ENCODE results near the gene SPDEF.
A peak's percentile ranks its signal among the peaks of the same experiment; 100 is the strongest.

SPDEF gene

GRCh38 chr6:34544776-34545471, 11.2 kb downstream of the SPDEF start:
- Histone ChIP-seq H2BK120ac (ENCODE audit: low read depth, low read length) (no peak overlapping the region), H3K9me3 (ENCODE audit: control insufficient read depth, low read length) (no peaks in the 10 kb centered on the region), H3K18ac (ENCODE audit: low read depth in 1 of 2, low read length in 2 of 2) (no peak overlapping the region), H3K9ac (ENCODE audit: low read length) (no peak overlapping the region), H3K4me3 (ENCODE audit: insufficient read depth in 1 of 2, low read depth in 1 of 2, low read length in 2 of 2) (no peak overlapping the region), H2AFZ (ENCODE audit: low read depth, low read length) (no peak overlapping the region), H2BK5ac (ENCODE audit: low read depth, low read length, poor library complexity, severe bottlenecking) (no peak overlapping the region), H2BK15ac (ENCODE audit: low read depth, poor library complexity, severe bottlenecking) (peak overlapping the region; percentile 2), H2AK5ac (ENCODE audit: low read length, severe bottlenecking) (no peak overlapping the region), H3K4ac (ENCODE audit: low read depth in 1 of 2, low read length in 2 of 2) (no peak overlapping the region), H3K36me3 (ENCODE audit: control insufficient read depth in 1 of 2, insufficient read depth in 2 of 2, low read depth in 1 of 2, low read length in 2 of 2) (no peaks in the 10 kb centered on the region), H3K4me1 (ENCODE audit: control insufficient read depth, insufficient read depth, low read depth, low read length) (peaks cover 28% of the 10 kb centered on the region), H3K79me1 (replicated peaks; ENCODE audit: low read length, poor library complexity, severe bottlenecking) (no peaks in the 10 kb centered on the region), H2BK12ac (ENCODE audit: low read length in 2 of 2) (no peak overlapping the region), H3K14ac (ENCODE audit: low read length in 2 of 2) (no peak overlapping the region), H3K27ac (ENCODE audit: low read length, poor library complexity, severe bottlenecking) (no peak overlapping the region), H3K4me2 (ENCODE audit: low read length, poor library complexity, severe bottlenecking) (no peak overlapping the region), H4K8ac (ENCODE audit: low read length) (no peak overlapping the region), H3K27me3 (ENCODE audit: control insufficient read depth in 1 of 2, insufficient read depth in 1 of 2, low read length in 2 of 2) (peaks cover 0 to 29% of the 10 kb centered on the region in 2 experiments), H4K91ac (ENCODE audit: low read length) (no peak overlapping the region), H3K23ac (ENCODE audit: low read length in 2 of 2) (no peak overlapping the region)
- DNase-seq = no peak
- WGBS = 86% methylated on average over 13 of the region's 13 CpGs

GRCh38 chr6:34544052-34544604, 12.0 kb downstream of the SPDEF start:
- no peaks in the 10 kb centered on the region for H3K9me3 ChIP-seq (ENCODE audit: control insufficient read depth, low read length)
- H2BK12ac ChIP-seq (ENCODE audit: low read length in 2 of 2) = no peak overlapping the region
- H4K8ac ChIP-seq (ENCODE audit: low read length) = no peak overlapping the region
- no peak overlapping the region for H3K4ac ChIP-seq (ENCODE audit: low read depth in 1 of 2, low read length in 2 of 2)
- no peak overlapping the region for H3K4me3 ChIP-seq (ENCODE audit: insufficient read depth in 1 of 2, low read depth in 1 of 2, low read length in 2 of 2)
- H3K23ac ChIP-seq (ENCODE audit: low read length in 2 of 2) = no peak overlapping the region
- peak overlapping the region; percentile 2 for H2BK15ac ChIP-seq (ENCODE audit: low read depth, poor library complexity, severe bottlenecking)
- peaks cover 0 to 29% of the 10 kb centered on the region in 2 experiments for H3K27me3 ChIP-seq (ENCODE audit: control insufficient read depth in 1 of 2, insufficient read depth in 1 of 2, low read length in 2 of 2)
- peak overlapping the region; percentile 11 for H4K91ac ChIP-seq (ENCODE audit: low read length)
- H3K4me2 ChIP-seq (ENCODE audit: low read length, poor library complexity, severe bottlenecking) = no peak overlapping the region
- H3K14ac ChIP-seq (ENCODE audit: low read length in 2 of 2) = peak overlapping the region in 1 of 2 experiments; percentile 5
- no peak overlapping the region for H2AK5ac ChIP-seq (ENCODE audit: low read length, severe bottlenecking)
- H2BK5ac ChIP-seq (ENCODE audit: low read depth, low read length, poor library complexity, severe bottlenecking) = no peak overlapping the region
- no peak for DNase-seq
- H3K4me1 ChIP-seq (ENCODE audit: control insufficient read depth, insufficient read depth, low read depth, low read length) = peaks cover 28% of the 10 kb centered on the region
- 98% methylated on average over 27 of the region's 27 CpGs for WGBS
- H3K36me3 ChIP-seq (ENCODE audit: control insufficient read depth in 1 of 2, insufficient read depth in 2 of 2, low read depth in 1 of 2, low read length in 2 of 2) = no peaks in the 10 kb centered on the region
- H3K79me1 ChIP-seq (replicated peaks; ENCODE audit: low read length, poor library complexity, severe bottlenecking) = no peaks in the 10 kb centered on the region
- no peak overlapping the region for H3K18ac ChIP-seq (ENCODE audit: low read depth in 1 of 2, low read length in 2 of 2)
- H3K27ac ChIP-seq (ENCODE audit: low read length, poor library complexity, severe bottlenecking) = no peak overlapping the region
- no peak overlapping the region for H2BK120ac ChIP-seq (ENCODE audit: low read depth, low read length)
- H2AFZ ChIP-seq (ENCODE audit: low read depth, low read length) = no peak overlapping the region
- H3K9ac ChIP-seq (ENCODE audit: low read length) = no peak overlapping the region

- Histone ChIP-seq H2AK5ac (ENCODE audit: low read length, severe bottlenecking) (no peak overlapping the region), H3K4ac (ENCODE audit: low read depth in 1 of 2, low read length in 2 of 2) (no peak overlapping the region), H3K4me1 (ENCODE audit: control insufficient read depth, insufficient read depth, low read depth, low read length) (peaks cover 28% of the 10 kb centered on the region), H3K27ac (ENCODE audit: low read length, poor library complexity, severe bottlenecking) (no peak overlapping the region), H2AFZ (ENCODE audit: low read depth, low read length) (no peak overlapping the region), H2BK12ac (ENCODE audit: low read length in 2 of 2) (no peak overlapping the region), H3K27me3 (ENCODE audit: control insufficient read depth in 1 of 2, insufficient read depth in 1 of 2, low read length in 2 of 2) (peaks cover 0 to 24% of the 10 kb centered on the region in 2 experiments), H3K79me1 (replicated peaks; ENCODE audit: low read length, poor library complexity, severe bottlenecking) (no peaks in the 10 kb centered on the region), H3K4me2 (ENCODE audit: low read length, poor library complexity, severe bottlenecking) (no peak overlapping the region), H4K91ac (ENCODE audit: low read length) (no peak overlapping the region), H2BK15ac (ENCODE audit: low read depth, poor library complexity, severe bottlenecking) (no peak overlapping the region), H3K18ac (ENCODE audit: low read depth in 1 of 2, low read length in 2 of 2) (no peak overlapping the region), H2BK5ac (ENCODE audit: low read depth, low read length, poor library complexity, severe bottlenecking) (no peak overlapping the region), H3K4me3 (ENCODE audit: insufficient read depth in 1 of 2, low read depth in 1 of 2, low read length in 2 of 2) (no peak overlapping the region), H3K23ac (ENCODE audit: low read length in 2 of 2) (no peak overlapping the region), H4K8ac (ENCODE audit: low read length) (no peak overlapping the region), H2BK120ac (ENCODE audit: low read depth, low read length) (no peak overlapping the region), H3K36me3 (ENCODE audit: control insufficient read depth in 1 of 2, insufficient read depth in 2 of 2, low read depth in 1 of 2, low read length in 2 of 2) (no peaks in the 10 kb centered on the region), H3K9ac (ENCODE audit: low read length) (no peak overlapping the region), H3K14ac (ENCODE audit: low read length in 2 of 2) (no peak overlapping the region), H3K9me3 (ENCODE audit: control insufficient read depth, low read length) (no peaks in the 10 kb centered on the region)
- WGBS = 8% methylated on average over 3 of the region's 5 CpGs
- DNase-seq = peak; percentile 41
Observed at GRCh38 chr6:34543421-34543820, 12.7 kb downstream of the SPDEF start.

GRCh38 chr6:34540841-34541240, 15.3 kb downstream of the SPDEF start:
- Histone ChIP-seq H3K23ac (ENCODE audit: low read length in 2 of 2) (no peak overlapping the region), H2BK5ac (ENCODE audit: low read depth, low read length, poor library complexity, severe bottlenecking) (no peak overlapping the region), H3K27me3 (ENCODE audit: control insufficient read depth in 1 of 2, insufficient read depth in 1 of 2, low read length in 2 of 2) (peaks cover 0 to 18% of the 10 kb centered on the region in 2 experiments), H3K9me3 (ENCODE audit: control insufficient read depth, low read length) (no peaks in the 10 kb centered on the region), H2AK5ac (ENCODE audit: low read length, severe bottlenecking) (no peak overlapping the region), H2BK120ac (ENCODE audit: low read depth, low read length) (no peak overlapping the region), H3K18ac (ENCODE audit: low read depth in 1 of 2, low read length in 2 of 2) (no peak overlapping the region), H2BK15ac (ENCODE audit: low read depth, poor library complexity, severe bottlenecking) (no peak overlapping the region), H3K79me1 (replicated peaks; ENCODE audit: low read length, poor library complexity, severe bottlenecking) (no peaks in the 10 kb centered on the region), H3K4ac (ENCODE audit: low read depth in 1 of 2, low read length in 2 of 2) (no peak overlapping the region), H3K4me2 (ENCODE audit: low read length, poor library complexity, severe bottlenecking) (no peak overlapping the region), H3K14ac (ENCODE audit: low read length in 2 of 2) (no peak overlapping the region), H3K4me1 (ENCODE audit: control insufficient read depth, insufficient read depth, low read depth, low read length) (peaks cover 16% of the 10 kb centered on the region), H3K27ac (ENCODE audit: low read length, poor library complexity, severe bottlenecking) (no peak overlapping the region), H4K8ac (ENCODE audit: low read length) (no peak overlapping the region), H3K9ac (ENCODE audit: low read length) (no peak overlapping the region), H2BK12ac (ENCODE audit: low read length in 2 of 2) (no peak overlapping the region), H3K4me3 (ENCODE audit: insufficient read depth in 1 of 2, low read depth in 1 of 2, low read length in 2 of 2) (no peak overlapping the region), H2AFZ (ENCODE audit: low read depth, low read length) (no peak overlapping the region), H3K36me3 (ENCODE audit: control insufficient read depth in 1 of 2, insufficient read depth in 2 of 2, low read depth in 1 of 2, low read length in 2 of 2) (no peaks in the 10 kb centered on the region), H4K91ac (ENCODE audit: low read length) (no peak overlapping the region)
- no peak for DNase-seq
- WGBS = 94% methylated on average over 8 of the region's 8 CpGs
